ENCODE results near the gene PRSS12.
"Not testable (repeated sequence)": the region's sequence is repeated elsewhere in the genome, so short reads cannot be mapped to it uniquely, and the experiment has no call there.

Gene PRSS12

GRCh38 chr4:118322831-118323502 lies 29.8 kb downstream of the PRSS12 start:
- no peak for DNase-seq

- no peak for DNase-seq
Observed at GRCh38 chr4:118318931-118319330, 33.9 kb downstream of the PRSS12 start.

GRCh38 chr4:118317691-118318090 lies 35.1 kb downstream of the PRSS12 start:
- DNase-seq = no peak

- no peak for DNase-seq
Observed at GRCh38 chr4:118314221-118314620, 38.6 kb downstream of the PRSS12 start.

- DNase-seq = no peak
Observed at GRCh38 chr4:118313098-118313497, 39.7 kb downstream of the PRSS12 start.

GRCh38 chr4:118308306-118309030 lies 44.3 kb downstream of the PRSS12 start:
- no peak for DNase-seq

- no peak for DNase-seq
Observed at GRCh38 chr4:118307643-118308042, 45.2 kb downstream of the PRSS12 start.

GRCh38 chr4:118299619-118300018 lies 53.2 kb downstream of the PRSS12 start:
- not testable (repeated sequence) for DNase-seq

GRCh38 chr4:118296729-118297128 lies 56.1 kb downstream of the PRSS12 start:
- no peak for DNase-seq

GRCh38 chr4:118290951-118291350 lies 61.9 kb downstream of the PRSS12 start:
- no peak for DNase-seq

GRCh38 chr4:118289794-118290193 lies 63.0 kb downstream of the PRSS12 start:
- no peak for DNase-seq

GRCh38 chr4:118287711-118288451 lies 64.9 kb downstream of the PRSS12 start:
- no peak for DNase-seq

GRCh38 chr4:118286685-118287084 lies 66.1 kb downstream of the PRSS12 start:
- no peak for DNase-seq

GRCh38 chr4:118285931-118286330 lies 66.9 kb downstream of the PRSS12 start:
- DNase-seq = no peak

- DNase-seq = no peak
Observed at GRCh38 chr4:118284169-118284568, 68.6 kb downstream of the PRSS12 start.

GRCh38 chr4:118282692-118283091 lies 70.1 kb downstream of the PRSS12 start:
- no peak for DNase-seq

- DNase-seq = no peak
Observed at GRCh38 chr4:118281611-118282442, 71.0 kb downstream of the PRSS12 start.

- no peak for DNase-seq
Observed at GRCh38 chr4:118280501-118281218, 72.1 kb downstream of the PRSS12 start.

GRCh38 chr4:118279920-118280432 lies 72.8 kb downstream of the PRSS12 start:
- no peak for DNase-seq

- DNase-seq = no peak
Observed at GRCh38 chr4:118279328-118279727, 73.5 kb downstream of the PRSS12 start.

GRCh38 chr4:118278473-118279274 lies 74.1 kb downstream of the PRSS12 start:
- peak; percentile 44 for DNase-seq

Data from NCI-H187 treated with DMSO at 0.1 percent for 48 hours (cell line).